ENCODE data around the gene NAP1L5.

Gene NAP1L5

DNA sequence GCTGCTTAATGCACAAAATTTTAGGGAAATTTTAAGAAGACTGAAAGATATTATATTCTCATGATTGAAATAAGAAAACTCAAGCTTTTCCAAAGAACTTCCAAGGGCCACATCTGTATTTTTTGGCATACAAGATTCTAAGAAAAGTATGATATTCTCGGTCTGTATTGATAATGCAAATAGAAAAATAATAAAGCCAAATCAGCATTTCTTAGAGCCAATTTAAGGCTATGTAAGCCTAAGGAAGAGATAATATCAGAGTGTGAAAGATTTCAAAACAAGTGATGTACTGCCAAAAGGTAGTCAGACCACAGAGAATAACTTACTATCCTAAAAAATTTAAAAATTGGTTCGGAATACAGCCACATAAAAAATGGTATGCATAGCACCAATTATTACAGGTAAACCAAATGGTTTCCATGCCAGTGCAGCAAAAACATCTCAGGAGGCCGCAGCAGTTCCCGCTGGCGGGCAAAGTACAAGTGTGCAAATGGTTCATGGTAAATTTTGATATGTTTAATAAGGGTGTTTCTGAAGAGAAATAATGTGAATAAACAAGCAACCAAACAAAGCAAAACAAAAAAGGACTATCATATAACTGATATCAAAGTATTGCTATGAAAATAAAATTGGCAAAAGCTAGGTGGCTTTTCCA, 35.2 kb upstream of the NAP1L5 start:
- TF ChIP-seq JUND (IDR thresholded peaks at IDR 0.05; ENCODE audit: low read depth): no peak
- DNase-seq (ENCODE audit: low read depth in 1 of 2, low spot score in 1 of 2): no peak
- in situ Hi-C loops (cut with HindIII; ENCODE audit: low pct_unique_long_range_greater_than_20kb, low sequenced_read_pairs): no loop called here

GRCh38 chr4:88731381-88731780, 33.8 kb upstream of the NAP1L5 start:
- no peak for TF ChIP-seq JUND (IDR thresholded peaks at IDR 0.05; ENCODE audit: low read depth)
- no peak for DNase-seq (ENCODE audit: low read depth in 1 of 2, low spot score in 1 of 2)
- in situ Hi-C loops (cut with HindIII; ENCODE audit: low pct_unique_long_range_greater_than_20kb, low sequenced_read_pairs): no loop called here

- no peak for DNase-seq (ENCODE audit: low read depth in 1 of 2, low spot score in 1 of 2)
- no peak for TF ChIP-seq JUND (IDR thresholded peaks at IDR 0.05; ENCODE audit: low read depth)
- in situ Hi-C loops (cut with HindIII; ENCODE audit: low pct_unique_long_range_greater_than_20kb, low sequenced_read_pairs): no loop called here
Observed at GRCh38 chr4:88730811-88731210, 33.2 kb upstream of the NAP1L5 start.

- DNase-seq (ENCODE audit: low read depth in 1 of 2, low spot score in 1 of 2): no peak
- in situ Hi-C loops (cut with HindIII; ENCODE audit: low pct_unique_long_range_greater_than_20kb, low sequenced_read_pairs): no loop called here
- no peak for TF ChIP-seq JUND (IDR thresholded peaks at IDR 0.05; ENCODE audit: low read depth)
Observed at GRCh38 chr4:88729146-88729760, 31.6 kb upstream of the NAP1L5 start.

GRCh38 chr4:88728146-88728545, 30.5 kb upstream of the NAP1L5 start:
- DNase-seq (ENCODE audit: low read depth in 1 of 2, low spot score in 1 of 2): no peak
- no peak for TF ChIP-seq JUND (IDR thresholded peaks at IDR 0.05; ENCODE audit: low read depth)
- in situ Hi-C loops (cut with HindIII; ENCODE audit: low pct_unique_long_range_greater_than_20kb, low sequenced_read_pairs): no loop called here

- no peak for TF ChIP-seq JUND (IDR thresholded peaks at IDR 0.05; ENCODE audit: low read depth)
- no peak for DNase-seq (ENCODE audit: low read depth in 1 of 2, low spot score in 1 of 2)
- in situ Hi-C loops (cut with HindIII; ENCODE audit: low pct_unique_long_range_greater_than_20kb, low sequenced_read_pairs): no loop called here
Observed at GRCh38 chr4:88725986-88726385, 28.4 kb upstream of the NAP1L5 start.

- in situ Hi-C loops (cut with HindIII; ENCODE audit: low pct_unique_long_range_greater_than_20kb, low sequenced_read_pairs): no loop called here
- no peak for DNase-seq (ENCODE audit: low read depth in 1 of 2, low spot score in 1 of 2)
- no peak for TF ChIP-seq JUND (IDR thresholded peaks at IDR 0.05; ENCODE audit: low read depth)
Observed at GRCh38 chr4:88725143-88725542, 27.5 kb upstream of the NAP1L5 start.

DNA sequence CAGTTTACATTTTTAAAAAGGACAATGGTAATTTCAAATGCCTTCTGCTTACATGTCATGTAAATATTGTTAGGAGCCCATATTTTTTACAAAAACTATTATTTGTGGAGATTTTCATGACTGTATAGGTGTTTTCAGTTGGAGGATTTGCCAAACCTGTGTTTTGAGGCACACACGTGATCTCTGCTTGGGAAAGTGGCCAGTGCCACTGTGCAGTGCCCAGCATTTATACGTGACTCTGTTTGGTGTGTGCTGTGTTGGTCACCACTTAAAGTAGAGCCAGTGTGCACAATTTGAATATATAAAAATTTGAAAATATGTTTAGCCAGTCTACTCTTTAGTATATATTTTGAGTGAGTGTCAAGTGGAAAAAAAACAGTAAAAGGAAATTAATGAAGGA, 26.8 kb upstream of the NAP1L5 start:
- no peak for DNase-seq (ENCODE audit: low read depth in 1 of 2, low spot score in 1 of 2)
- TF ChIP-seq JUND (IDR thresholded peaks at IDR 0.05; ENCODE audit: low read depth): no peak
- in situ Hi-C loops (cut with HindIII; ENCODE audit: low pct_unique_long_range_greater_than_20kb, low sequenced_read_pairs): no loop called here

GRCh38 chr4:88722828-88723227, 25.2 kb upstream of the NAP1L5 start:
- in situ Hi-C loops (cut with HindIII; ENCODE audit: low pct_unique_long_range_greater_than_20kb, low sequenced_read_pairs): no loop called here
- no peak for DNase-seq (ENCODE audit: low read depth in 1 of 2, low spot score in 1 of 2)
- no peak for TF ChIP-seq JUND (IDR thresholded peaks at IDR 0.05; ENCODE audit: low read depth)

GRCh38 chr4:88722276-88722780, 24.7 kb upstream of the NAP1L5 start:
- in situ Hi-C loops (cut with HindIII; ENCODE audit: low pct_unique_long_range_greater_than_20kb, low sequenced_read_pairs): no loop called here
- no peak for TF ChIP-seq JUND (IDR thresholded peaks at IDR 0.05; ENCODE audit: low read depth)
- no peak for DNase-seq (ENCODE audit: low read depth in 1 of 2, low spot score in 1 of 2)

DNA sequence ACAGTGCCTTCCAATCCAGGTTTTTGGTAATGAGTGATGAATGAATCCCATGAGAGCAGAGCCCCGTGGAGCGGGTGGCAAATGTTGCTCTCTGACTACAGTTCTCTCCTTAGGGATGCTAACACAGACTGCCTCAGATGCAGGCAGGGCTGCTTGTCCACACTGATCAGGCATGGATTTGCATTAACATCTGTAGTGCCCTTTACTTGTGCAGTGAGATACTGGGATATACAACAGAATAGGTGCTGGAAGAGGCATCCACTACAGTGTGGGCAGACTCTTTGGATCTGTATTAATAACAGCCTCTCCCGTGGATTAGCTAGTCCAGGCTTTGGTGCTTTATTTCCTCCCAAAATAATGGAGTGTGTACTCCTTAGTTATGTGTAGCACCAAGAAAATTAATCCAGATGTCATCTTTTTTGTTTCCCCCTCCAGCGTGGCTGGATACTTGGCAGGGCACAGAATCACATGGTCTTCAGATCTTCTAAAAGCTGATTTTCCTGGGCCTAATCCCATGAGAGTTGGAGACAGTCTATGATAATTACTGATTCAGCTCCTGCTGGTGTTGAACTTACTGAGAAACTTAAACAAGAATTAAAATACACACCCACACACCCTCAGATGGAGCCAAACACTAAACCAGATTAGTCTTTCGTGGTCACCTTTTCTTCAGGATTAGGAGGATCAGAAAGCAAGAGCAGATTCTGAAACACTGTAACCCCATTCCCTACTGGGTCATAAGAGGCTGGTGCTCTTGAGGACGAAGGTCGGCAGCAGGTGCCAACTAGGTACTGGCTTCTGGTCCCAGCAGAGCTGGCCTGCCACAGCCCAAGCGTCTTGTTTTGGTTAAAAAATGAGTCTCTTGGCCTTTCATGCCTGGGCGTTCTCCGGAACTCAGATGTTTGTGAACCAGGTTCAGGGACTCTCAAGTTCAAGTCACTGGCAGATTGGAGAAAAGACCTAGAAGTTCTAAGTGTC, 23.1 kb upstream of the NAP1L5 start:
- DNase-seq (ENCODE audit: low read depth in 1 of 2, low spot score in 1 of 2): no peak
- in situ Hi-C loops (cut with HindIII; ENCODE audit: low pct_unique_long_range_greater_than_20kb, low sequenced_read_pairs): no loop called here
- no peak for TF ChIP-seq JUND (IDR thresholded peaks at IDR 0.05; ENCODE audit: low read depth)

DNA sequence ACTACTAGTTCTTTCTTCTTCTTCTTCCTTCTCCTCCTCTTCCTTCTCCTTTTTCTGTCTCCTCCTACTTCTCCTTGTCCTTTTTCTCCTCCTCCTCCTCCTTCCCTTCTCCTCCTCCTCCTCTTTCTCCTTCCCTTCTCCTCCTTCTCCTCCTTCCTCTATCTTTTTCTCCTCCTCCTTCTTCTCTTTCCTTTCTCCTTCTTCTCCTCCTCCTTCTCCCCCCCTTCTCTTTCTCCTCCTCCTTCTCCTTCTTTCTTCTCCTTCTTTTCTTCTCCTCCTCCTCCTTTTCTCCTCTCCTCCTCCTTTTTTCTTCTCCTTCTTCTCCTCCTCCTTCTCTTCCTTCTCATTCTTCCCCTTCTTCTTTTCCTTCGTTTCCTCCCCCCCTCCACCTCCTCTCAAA, 21.8 kb upstream of the NAP1L5 start:
- in situ Hi-C loops (cut with HindIII; ENCODE audit: low pct_unique_long_range_greater_than_20kb, low sequenced_read_pairs): no loop called here
- no peak for TF ChIP-seq JUND (IDR thresholded peaks at IDR 0.05; ENCODE audit: low read depth)
- no peak for DNase-seq (ENCODE audit: low read depth in 1 of 2, low spot score in 1 of 2)

GRCh38 chr4:88718098-88718497, 20.5 kb upstream of the NAP1L5 start:
- DNase-seq (ENCODE audit: low read depth in 1 of 2, low spot score in 1 of 2): no peak
- in situ Hi-C loops (cut with HindIII; ENCODE audit: low pct_unique_long_range_greater_than_20kb, low sequenced_read_pairs): no loop called here
- TF ChIP-seq JUND (IDR thresholded peaks at IDR 0.05; ENCODE audit: low read depth): no peak

Measured in T47D (cell line).